Effector CD4-positive, alpha-beta T cell (primary cell): ENCODE measurements around the gene TNK2.
"Not testable (repeated sequence)": the region's sequence is repeated elsewhere in the genome, so short reads cannot be mapped to it uniquely, and the experiment has no call there.

Source experiments
- DNase-seq: peaks from one replicate; pipeline ENCODE4 v3.0.0-alpha.2; 2020

The TNK2 gene

GRCh38 chr3:195883160-195883559 is 25.2 kb downstream of the TNK2 start:
- DNase-seq, result no peak

GRCh38 chr3:195882002-195882441 is 26.3 kb downstream of the TNK2 start:
- no peak for DNase-seq

- DNase-seq, result no peak
These were observed 26.9 kb downstream of the TNK2 start for GRCh38 chr3:195881276-195881988.

- DNase-seq, result no peak
These were observed 28.3 kb downstream of the TNK2 start for GRCh38 chr3:195880037-195880431.

GRCh38 chr3:195879416-195880036 is 28.8 kb downstream of the TNK2 start:
- DNase-seq, result no peak

- DNase-seq, result no peak
These were observed 29.7 kb downstream of the TNK2 start for GRCh38 chr3:195878424-195879274.

- DNase-seq, result no peak
These were observed 30.5 kb downstream of the TNK2 start for GRCh38 chr3:195877767-195878423.

- DNase-seq, result no peak
These were observed 31.1 kb downstream of the TNK2 start for GRCh38 chr3:195877136-195877715.

- no peak for DNase-seq
These were observed 31.9 kb downstream of the TNK2 start for GRCh38 chr3:195876297-195877064.

GRCh38 chr3:195875482-195876236 is 32.7 kb downstream of the TNK2 start:
- no peak for DNase-seq

GRCh38 chr3:195873971-195874370 is 34.4 kb downstream of the TNK2 start:
- no peak for DNase-seq

- no peak for DNase-seq
These were observed 35.0 kb downstream of the TNK2 start for GRCh38 chr3:195873281-195873887.

- no peak for DNase-seq
These were observed 35.6 kb downstream of the TNK2 start for GRCh38 chr3:195872800-195873199.

GRCh38 chr3:195872097-195872496 is 36.3 kb downstream of the TNK2 start:
- no peak for DNase-seq

GRCh38 chr3:195871686-195872085 is 36.7 kb downstream of the TNK2 start:
- not testable (repeated sequence) for DNase-seq

GRCh38 chr3:195870937-195871336 is 37.4 kb downstream of the TNK2 start:
- no peak for DNase-seq

- DNase-seq, result no peak
These were observed 37.9 kb downstream of the TNK2 start for GRCh38 chr3:195870442-195870841.

GRCh38 chr3:195869413-195870001 is 38.8 kb downstream of the TNK2 start:
- no peak for DNase-seq

GRCh38 chr3:195868866-195869412 is 39.4 kb downstream of the TNK2 start:
- no peak for DNase-seq

- DNase-seq, result no peak
These were observed 40.0 kb downstream of the TNK2 start for GRCh38 chr3:195868336-195868865.
